MM.1S (cell line): Measurements from ENCODE around the gene NTRK3.
"Not testable (repeated sequence)": the region's sequence is repeated elsewhere in the genome, so short reads cannot be mapped to it uniquely, and the experiment has no call there.

Experiments used
- DNase-seq: peaks from one replicate; pipeline ENCODE4 v3.0.0-alpha.2; 2015
- H2AFZ ChIP-seq: fragments of 300-600 bp; sonication (generic); 2 replicates; pipeline ENCODE4 v1.6.0; 2016; ENCODE audit warnings: antibody characterized with exemption, low read length
- H3F3A ChIP-seq: fragments of 300-600 bp; sonication (generic); 2 replicates; pipeline ENCODE4 v1.6.1; 2016; ENCODE audit warnings: mild to moderate bottlenecking, antibody characterized with exemption, low read length, moderate library complexity, mixed read lengths; ENCODE audit not compliant: insufficient read depth
- H3K27ac ChIP-seq: fragments of 300-600 bp; sonication (generic); 2 replicates; pipeline ENCODE4 v1.5.1; 2016; ENCODE audit warnings: mild to moderate bottlenecking, low read length
- H3K27me3 ChIP-seq: fragments of 300-600 bp; sonication (generic); replicated peaks from 2 replicates; pipeline ENCODE4 v1.6.0; 2016; ENCODE audit warnings: low read length; ENCODE audit not compliant: insufficient read depth
- H3K36me3 ChIP-seq: fragments of 300-600 bp; sonication (generic); replicated peaks from 2 replicates; pipeline ENCODE4 v1.6.1; 2016; ENCODE audit warnings: mild to moderate bottlenecking, low read length, mixed read lengths; ENCODE audit not compliant: insufficient read depth
- H3K4me1 ChIP-seq: fragments of 300-600 bp; sonication (generic); 2 replicates; pipeline ENCODE4 v1.6.1; 2016; ENCODE audit warnings: low read length, mixed read lengths
- H3K4me2 ChIP-seq: fragments of 300-600 bp; sonication (generic); 2 replicates; pipeline ENCODE4 v1.6.0; 2016; ENCODE audit warnings: low read depth, low read length
- H3K4me3 ChIP-seq: fragments of 300-600 bp; sonication (generic); 2 replicates; pipeline ENCODE4 v1.5.1; 2016; ENCODE audit warnings: low read length, mixed read lengths
- H3K79me2 ChIP-seq: fragments of 300-600 bp; sonication (generic); 2 replicates; pipeline ENCODE4 v1.6.1; 2016; ENCODE audit warnings: mixed run types, low read length, mixed read lengths
- H3K9ac ChIP-seq: fragments of 300-600 bp; sonication (generic); 2 replicates; pipeline ENCODE4 v1.6.1; 2016; ENCODE audit warnings: low read length, mixed read lengths
- H3K9me2 ChIP-seq: fragments of 300-600 bp; sonication (generic); replicated peaks from 2 replicates; pipeline ENCODE4 v1.6.1; 2016; ENCODE audit warnings: mild to moderate bottlenecking, low read length, mixed read lengths; ENCODE audit not compliant: insufficient read depth
- H3K9me3 ChIP-seq: fragments of 300-600 bp; sonication (generic); replicated peaks from 2 replicates; pipeline ENCODE4 v1.6.1; 2016; ENCODE audit warnings: mild to moderate bottlenecking, low read length, mixed read lengths; ENCODE audit not compliant: insufficient read depth
- H4K20me1 ChIP-seq: fragments of 300-600 bp; sonication (generic); 2 replicates; pipeline ENCODE4 v1.6.1; 2016; ENCODE audit warnings: mild to moderate bottlenecking, low read length, moderate library complexity, mixed read lengths; ENCODE audit not compliant: insufficient read depth
- CTCF ChIP-seq: fragments of 300-600 bp; sonication (generic); IDR thresholded peaks from 2 replicates; pipeline ENCODE4 v1.5.1; 2016; ENCODE audit warnings: antibody characterized with exemption, low read length, mixed read lengths
- EZH2 ChIP-seq: fragments of 300-600 bp; sonication (generic); optimal IDR thresholded peaks from 2 replicates; pipeline ENCODE3; 2017; ENCODE audit warnings: low read depth, mild to moderate bottlenecking, antibody characterized with exemption, low read length, mixed read lengths
- EZH2phosphoT487 ChIP-seq: fragments of 300-600 bp; sonication (generic); IDR thresholded peaks from 2 replicates; pipeline ENCODE4 v1.6.1; 2018; ENCODE audit warnings: antibody characterized with exemption, low read length

The NTRK3 gene

DNA sequence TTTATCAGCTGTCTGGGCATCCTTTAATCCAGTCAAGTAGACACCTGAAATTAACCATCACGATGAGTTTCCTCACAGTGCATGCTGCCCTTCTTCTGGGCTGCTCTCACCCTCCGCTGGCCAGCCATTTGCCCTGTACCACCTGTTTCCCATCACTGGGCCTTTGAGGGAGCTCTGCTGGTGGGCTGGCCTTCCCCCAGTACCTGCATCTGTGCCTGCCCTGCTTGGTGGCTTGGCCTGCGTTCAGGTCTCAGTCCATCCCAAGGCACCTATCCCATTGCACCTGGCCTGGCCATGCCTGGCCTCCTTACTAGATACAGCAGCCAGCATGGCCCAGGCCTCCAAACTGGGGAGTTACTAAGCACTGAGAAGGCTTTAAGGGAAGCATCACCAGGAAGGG lies 413.2 kb downstream of the NTRK3 start:
- H3K9me3 ChIP-seq: no peaks in the 10 kb centered on the region
- H3K27ac ChIP-seq: no peak overlapping the region
- no peaks in the 10 kb centered on the region for H3K4me1 ChIP-seq
- no peak overlapping the region for H3K9ac ChIP-seq
- H3K79me2 ChIP-seq: no peaks in the 10 kb centered on the region
- no peaks in the 10 kb centered on the region for H3K36me3 ChIP-seq
- TF ChIP-seq CTCF (no peak), EZH2phosphoT487 (no peak), EZH2 (no peak)
- H3K9me2 ChIP-seq: no peaks in the 10 kb centered on the region
- no peak overlapping the region for H2AFZ ChIP-seq
- no peak overlapping the region for H3K4me2 ChIP-seq
- H3F3A ChIP-seq: no peaks in the 10 kb centered on the region
- DNase-seq: no peak
- H4K20me1 ChIP-seq: no peaks in the 10 kb centered on the region
- H3K27me3 ChIP-seq: no peaks in the 10 kb centered on the region
- H3K4me3 ChIP-seq: no peak overlapping the region

DNA sequence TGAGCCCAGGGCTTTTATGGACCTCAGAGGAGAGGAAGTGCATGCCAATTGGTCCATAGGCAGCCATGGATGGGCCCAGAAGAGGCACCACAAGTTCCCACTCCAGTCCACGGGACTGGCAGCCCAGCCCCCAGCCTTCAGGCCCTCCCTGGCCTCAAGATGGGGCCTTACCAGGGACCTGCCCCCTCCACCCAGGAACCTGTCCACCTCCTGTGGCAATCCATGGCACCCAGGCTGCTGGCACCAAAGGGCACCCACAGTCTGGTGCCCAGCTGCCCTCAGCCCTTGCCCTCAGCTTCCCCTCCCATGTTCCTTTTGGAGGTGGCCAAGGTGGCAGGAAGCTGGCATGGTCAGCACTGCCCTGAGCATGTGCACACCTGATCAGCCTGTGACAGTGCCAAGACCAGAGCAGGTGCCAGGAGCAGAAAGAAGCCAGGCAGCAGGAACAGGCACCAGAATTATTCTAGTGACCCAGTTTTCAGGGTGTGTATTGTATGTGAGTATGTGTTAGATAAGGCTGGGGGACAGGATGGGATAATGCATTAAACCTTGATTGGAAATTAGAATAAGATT lies 415.0 kb downstream of the NTRK3 start:
- no peak overlapping the region for H3K4me3 ChIP-seq
- no peak overlapping the region for H3K9ac ChIP-seq
- no peak for DNase-seq
- H4K20me1 ChIP-seq: no peaks in the 10 kb centered on the region
- H3K27ac ChIP-seq: no peak overlapping the region
- no peaks in the 10 kb centered on the region for H3K36me3 ChIP-seq
- H3K79me2 ChIP-seq: no peaks in the 10 kb centered on the region
- H3K9me3 ChIP-seq: no peaks in the 10 kb centered on the region
- H3K27me3 ChIP-seq: no peaks in the 10 kb centered on the region
- no peaks in the 10 kb centered on the region for H3F3A ChIP-seq
- no peaks in the 10 kb centered on the region for H3K9me2 ChIP-seq
- no peaks in the 10 kb centered on the region for H3K4me1 ChIP-seq
- no peak overlapping the region for H2AFZ ChIP-seq
- H3K4me2 ChIP-seq: no peak overlapping the region
- no peak for TF ChIP-seq EZH2phosphoT487
- no peak for TF ChIP-seq EZH2
- TF ChIP-seq CTCF: no peak

DNA sequence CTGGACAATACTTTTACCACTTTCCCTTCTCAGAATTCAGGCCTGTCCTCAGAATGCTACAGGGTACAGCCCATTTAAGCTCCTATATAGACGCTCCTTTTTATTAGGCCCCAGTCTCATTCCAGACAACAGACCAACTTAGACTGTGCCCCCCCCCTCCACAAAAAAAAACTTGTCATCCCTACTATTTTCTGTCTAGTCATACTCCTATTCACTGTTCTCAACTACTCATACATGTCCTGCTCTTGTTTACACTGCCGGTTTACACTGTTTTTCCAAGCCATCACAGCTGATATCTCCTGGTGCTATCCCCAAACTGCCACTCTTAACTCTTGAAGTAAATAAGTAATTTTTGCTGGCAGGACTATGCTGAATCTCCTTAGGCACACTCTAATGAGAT lies 420.7 kb downstream of the NTRK3 start:
- not testable (repeated sequence) for H3K4me1 ChIP-seq, H3F3A ChIP-seq, H3K27me3 ChIP-seq, H3K27ac ChIP-seq, H3K4me2 ChIP-seq, H3K4me3 ChIP-seq, H3K9me2 ChIP-seq, H3K36me3 ChIP-seq, H3K79me2 ChIP-seq, H4K20me1 ChIP-seq, H2AFZ ChIP-seq, H3K9me3 ChIP-seq, DNase-seq, H3K9ac ChIP-seq

GRCh38 chr15:87833333-87833732 lies 423.2 kb downstream of the NTRK3 start:
- H4K20me1 ChIP-seq: not testable (repeated sequence)

More at GRCh38 chr15:87833333-87833732, 423.2 kb downstream of the NTRK3 start:
- DNase-seq, H3K9ac ChIP-seq, H3K4me1 ChIP-seq, H2AFZ ChIP-seq, H3K79me2 ChIP-seq, H3K9me2 ChIP-seq, H3K27me3 ChIP-seq, H3K4me2 ChIP-seq, H3K36me3 ChIP-seq, H3K4me3 ChIP-seq, H3K27ac ChIP-seq, H3K9me3 ChIP-seq, H3F3A ChIP-seq: not testable (repeated sequence)
